ENCODE measurements around the gene SOWAHA.

- TF ChIP-seq CTCF (IDR thresholded peaks at IDR 0.05; ENCODE audit: low read length): no peak
- no peak for TF ChIP-seq EZH2 (IDR thresholded peaks at IDR 0.05; ENCODE audit: borderline replicate concordance, low read length)
Observed at GRCh38 chr5:132788508-132788907, 24.6 kb upstream of the SOWAHA start.
